ENCODE results near the gene SNX15.
A peak's percentile ranks its signal among the peaks of the same experiment; 100 is the strongest.
"Not testable (repeated sequence)": the region's sequence is repeated elsewhere in the genome, so short reads cannot be mapped to it uniquely, and the experiment has no call there.

SNX15 gene

GRCh38 chr11:65017937-65018336, 9.3 kb upstream of the SNX15 start:
- DNase-seq (ENCODE audit: low read depth) = no peak
- no peak for TF ChIP-seq CTCF (conservative IDR thresholded peaks at IDR 0.05; ENCODE audit: low read length)
- no peak overlapping the region for H3K4me3 ChIP-seq (ENCODE audit: low read length)

DNA sequence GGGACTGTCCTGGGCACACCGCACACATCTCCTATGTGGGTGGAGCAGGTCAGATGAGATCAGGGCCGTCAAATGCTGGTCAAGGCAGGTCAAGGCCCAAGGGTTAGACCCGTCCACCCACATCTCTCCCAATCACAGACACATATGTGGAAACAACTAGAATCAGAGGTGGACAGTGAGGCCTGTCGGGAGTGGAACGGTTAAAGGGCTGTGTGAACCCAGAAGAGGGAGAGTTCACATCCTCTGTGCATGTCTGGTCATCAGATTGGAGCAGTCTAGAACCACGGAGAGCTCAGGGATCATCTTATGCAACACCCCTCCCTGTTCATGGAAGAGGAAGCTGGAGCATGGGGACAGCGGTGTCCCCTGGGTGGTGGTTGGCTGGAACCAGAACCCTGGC, 7.4 kb upstream of the SNX15 start:
- no peak for DNase-seq (ENCODE audit: low read depth)
- no peak for TF ChIP-seq CTCF (conservative IDR thresholded peaks at IDR 0.05; ENCODE audit: low read length)
- H3K4me3 ChIP-seq (ENCODE audit: low read length) = no peak overlapping the region

DNA sequence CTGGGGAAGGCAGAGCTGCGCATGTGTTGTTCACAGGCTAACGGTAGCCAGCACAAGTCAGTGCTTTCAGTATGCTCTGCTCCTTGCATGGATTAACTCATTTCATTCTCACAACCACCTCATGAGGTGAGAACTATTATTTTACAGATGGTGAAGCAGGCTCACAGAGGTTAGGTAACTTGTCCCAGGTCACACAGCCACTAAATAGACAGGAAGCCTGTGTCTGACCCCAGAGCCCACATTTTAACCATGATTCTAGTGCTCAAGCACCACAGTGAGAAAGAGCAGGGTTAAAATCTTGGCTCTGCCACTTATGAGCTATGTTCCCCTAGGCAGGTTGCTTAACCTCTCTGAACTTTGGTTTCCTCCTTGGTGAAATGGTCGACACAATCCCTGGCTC, 6.2 kb upstream of the SNX15 start:
- DNase-seq (ENCODE audit: low read depth) = no peak
- no peak for TF ChIP-seq CTCF (conservative IDR thresholded peaks at IDR 0.05; ENCODE audit: low read length)
- no peak overlapping the region for H3K4me3 ChIP-seq (ENCODE audit: low read length)

- H3K4me3 ChIP-seq (ENCODE audit: low read length) = no peak overlapping the region
- no peak for DNase-seq (ENCODE audit: low read depth)
- TF ChIP-seq CTCF (conservative IDR thresholded peaks at IDR 0.05; ENCODE audit: low read length) = no peak
These were observed 5.7 kb upstream of the SNX15 start for GRCh38 chr11:65021509-65021908.

DNA sequence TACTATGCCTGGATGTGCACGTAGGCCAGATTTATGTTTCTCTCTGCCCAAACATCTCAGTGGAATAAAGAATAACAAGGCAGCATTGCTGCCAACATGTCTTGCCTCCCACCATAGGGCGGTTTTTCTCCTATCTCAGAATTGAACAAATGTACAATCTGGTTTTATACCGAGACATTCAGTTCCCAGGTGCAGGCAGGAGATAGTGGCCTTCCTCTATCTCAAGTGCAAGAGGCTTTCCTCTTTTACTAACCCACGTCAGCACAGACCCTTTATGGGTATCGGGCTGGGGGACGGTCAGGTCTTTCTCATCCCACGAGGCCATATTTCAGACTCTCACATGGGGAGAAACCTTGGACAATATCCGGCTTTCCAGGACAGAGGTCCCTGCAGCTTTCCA, 3.7 kb upstream of the SNX15 start:
- not testable (repeated sequence) for H3K4me3 ChIP-seq (ENCODE audit: low read length); DNase-seq (ENCODE audit: low read depth)

DNA sequence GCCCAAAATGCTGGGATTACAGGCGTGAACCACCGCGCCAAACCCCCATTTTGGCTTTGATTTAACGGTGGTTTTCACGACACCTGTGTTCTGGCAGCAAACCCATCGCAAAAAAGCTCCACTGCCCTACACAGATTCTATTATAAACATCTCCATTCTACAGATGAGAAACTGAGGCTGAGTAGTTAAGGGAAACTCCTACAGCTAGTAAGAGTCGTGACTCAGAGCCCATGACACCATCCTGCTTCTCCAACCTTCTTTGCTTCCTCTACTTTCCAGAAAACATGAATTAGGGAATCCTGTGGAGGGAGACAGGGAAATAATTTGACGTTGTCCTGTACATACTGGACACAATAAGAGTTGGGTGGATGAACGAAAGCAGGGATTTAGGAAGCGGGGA, 429 bp upstream of the SNX15 start:
- DNase-seq (ENCODE audit: low read depth) = no peak
- H3K4me3 ChIP-seq (ENCODE audit: low read length) = peak overlapping the region; percentile 52
- TF ChIP-seq CTCF (conservative IDR thresholded peaks at IDR 0.05; ENCODE audit: low read length) = no peak

DNA sequence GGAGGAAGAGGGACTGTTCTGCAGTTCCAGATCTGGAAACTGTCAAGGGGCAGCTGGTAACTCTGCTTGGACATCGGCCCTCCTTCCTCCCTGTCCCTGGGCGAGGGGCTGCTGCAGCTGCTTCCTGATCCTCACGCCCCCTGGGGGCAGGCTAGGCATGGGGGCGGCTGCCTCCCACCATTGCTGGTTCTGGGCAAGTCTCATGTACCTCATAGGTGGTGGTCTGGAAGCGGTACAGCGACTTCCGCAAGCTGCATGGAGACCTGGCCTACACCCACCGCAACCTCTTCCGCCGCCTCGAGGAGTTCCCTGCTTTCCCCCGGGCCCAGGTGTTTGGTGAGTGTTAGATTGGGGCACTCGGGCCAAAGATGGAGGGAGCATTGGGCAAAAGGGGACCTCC, 5.0 kb downstream of the SNX15 start:
- TF ChIP-seq CTCF (conservative IDR thresholded peaks at IDR 0.05; ENCODE audit: low read length) = no peak
- H3K4me3 ChIP-seq (ENCODE audit: low read length) = no peak overlapping the region
- no peak for DNase-seq (ENCODE audit: low read depth)

DNA sequence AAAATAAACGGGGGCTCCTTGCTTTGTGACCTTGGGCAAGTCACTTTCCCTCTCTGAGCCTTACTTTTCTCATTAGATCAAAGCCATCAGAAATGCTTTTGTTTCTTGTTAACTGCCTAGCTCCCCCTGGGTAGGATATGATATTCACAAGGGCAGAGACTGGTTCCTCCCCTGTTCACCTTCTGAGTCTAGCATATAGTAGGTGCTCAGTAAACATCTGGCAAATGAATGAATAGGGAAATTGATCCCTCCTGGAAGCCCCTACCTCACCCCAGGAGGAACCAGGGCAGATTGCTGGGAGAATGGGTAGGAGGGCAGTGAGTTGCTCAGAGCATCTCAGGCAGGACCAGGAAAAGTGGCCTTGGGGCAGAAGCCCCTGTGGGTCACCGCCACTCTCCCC, 7.2 kb downstream of the SNX15 start:
- DNase-seq (ENCODE audit: low read depth) = no peak
- H3K4me3 ChIP-seq (ENCODE audit: low read length) = no peak overlapping the region
- no peak for TF ChIP-seq CTCF (conservative IDR thresholded peaks at IDR 0.05; ENCODE audit: low read length)

All from AG10803 (cell line).